Muscle of arm (tissue), 12 donors: ENCODE measurements around the gene PIP5K1A. TPM values are rescaled to one million over a fixed set of nuclear protein-coding genes. Genes with fewer than 3 reads are reported as not detected.
A peak's percentile ranks its signal among the peaks of the same experiment; 100 is the strongest.
"Not testable (repeated sequence)": the region's sequence is repeated elsewhere in the genome, so short reads cannot be mapped to it uniquely, and the experiment has no call there.

Experiments used
- DNase-seq: peaks from one replicate; pipeline ENCODE4 v3.0.0-alpha.2; 2013
- polyA plus RNA-seq, 12 donors: library from polyadenylated mRNA; unstranded; fragments of 120-200 nt; gene quantifications; one replicate each; pipeline ENCODE4 v1.2.1, GENCODE V29; 2013; ENCODE audit not compliant: insufficient read length in 12 of 12

Gene PIP5K1A
- polyA plus RNA-seq, 12 donors: 31.0 to 72.1 (median 45.1) TPM; not detected in 1

DNA sequence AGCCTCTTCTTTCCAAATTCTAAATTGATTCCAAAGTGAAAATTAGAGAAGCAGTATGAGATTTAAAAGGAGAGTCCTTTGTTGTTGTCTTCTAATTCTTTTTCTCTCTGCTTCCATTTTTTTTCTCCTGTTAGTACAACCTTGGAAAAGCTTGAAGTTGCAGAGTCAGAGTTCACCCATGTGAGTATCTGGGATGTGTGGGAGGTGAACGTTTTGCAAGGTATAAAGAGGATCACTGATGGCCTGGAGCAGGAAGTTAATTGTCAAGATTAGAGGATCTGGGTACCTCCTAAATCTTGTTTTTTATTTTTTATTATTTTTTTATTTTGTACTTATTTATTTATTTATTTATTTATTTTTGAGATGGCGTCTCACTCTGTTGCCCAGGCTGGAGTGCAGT lies 48.4 kb downstream of the PIP5K1A start:
- DNase-seq: no peak

GRCh38 chr1:151251656-151252470 lies 53.5 kb downstream of the PIP5K1A start:
- peak; percentile 69 for DNase-seq

- DNase-seq: peak; percentile 98
Measured at GRCh38 chr1:151254217-151255213, 56.2 kb downstream of the PIP5K1A start, which contains the start of gene PSMD4. PSMD4 (plus strand) TSS chr1:151254734; CDS start chr1:151254783, 49 bp downstream.

- DNase-seq: no peak
Measured at GRCh38 chr1:151255381-151255780, 57.0 kb downstream of the PIP5K1A start.

DNA sequence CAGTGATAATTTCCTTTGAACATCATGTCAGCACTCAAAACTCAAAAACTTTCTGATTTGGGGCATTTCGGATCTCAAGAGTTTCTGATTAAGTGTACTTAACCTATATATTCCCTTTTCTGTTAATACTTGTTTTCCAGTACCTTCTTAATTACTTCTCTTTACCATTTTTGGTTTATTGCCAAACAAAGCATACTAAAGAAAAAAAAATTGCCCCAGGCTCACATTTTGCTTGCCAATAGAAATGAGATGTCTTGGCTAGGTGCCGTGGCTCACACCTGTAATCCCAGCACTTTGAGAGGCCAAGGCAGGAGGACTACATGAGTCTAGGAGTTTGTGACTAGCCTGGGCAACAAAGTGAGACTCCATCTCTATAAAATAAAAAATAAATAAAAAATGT lies 61.0 kb downstream of the PIP5K1A start:
- DNase-seq: no peak

- DNase-seq: no peak
Measured at GRCh38 chr1:151265446-151266236, 67.3 kb downstream of the PIP5K1A start.

DNA sequence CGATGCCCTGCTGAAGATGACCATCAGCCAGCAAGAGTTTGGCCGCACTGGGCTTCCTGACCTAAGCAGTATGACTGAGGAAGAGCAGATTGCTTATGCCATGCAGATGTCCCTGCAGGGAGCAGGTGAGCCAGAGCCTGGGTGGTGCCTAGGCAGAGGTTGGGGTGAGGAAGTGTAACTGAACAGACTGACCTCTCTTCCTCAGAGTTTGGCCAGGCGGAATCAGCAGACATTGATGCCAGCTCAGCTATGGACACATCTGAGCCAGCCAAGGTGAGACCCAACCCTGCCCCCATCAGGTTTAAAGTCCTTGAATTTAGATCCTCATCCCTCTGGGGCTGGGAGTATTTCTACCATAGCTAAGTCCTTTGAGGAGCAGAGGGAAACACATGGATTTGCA lies 68.0 kb downstream of the PIP5K1A start:
- DNase-seq: no peak

GRCh38 chr1:151266821-151267220 lies 68.5 kb downstream of the PIP5K1A start:
- no peak for DNase-seq

DNA sequence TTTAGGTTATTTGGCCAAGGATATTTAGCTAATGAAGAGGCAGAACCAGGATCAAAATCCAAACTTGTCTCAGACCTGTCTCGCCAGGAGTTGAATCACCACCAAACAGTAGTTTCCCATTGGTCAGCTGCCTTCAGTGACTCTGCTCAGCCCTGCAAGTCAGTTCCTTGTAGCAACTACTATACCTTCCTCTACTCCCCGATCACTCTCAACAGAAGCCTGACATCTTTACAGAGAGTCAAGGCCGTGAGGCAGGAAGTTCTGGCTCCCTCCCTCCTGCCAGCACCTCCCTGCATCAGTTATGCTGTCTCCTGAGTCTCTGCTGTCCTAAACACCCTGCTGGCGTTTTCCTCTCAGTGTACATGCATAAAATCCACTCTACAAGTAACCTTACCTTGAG lies 69.4 kb downstream of the PIP5K1A start:
- no peak for DNase-seq

DNA sequence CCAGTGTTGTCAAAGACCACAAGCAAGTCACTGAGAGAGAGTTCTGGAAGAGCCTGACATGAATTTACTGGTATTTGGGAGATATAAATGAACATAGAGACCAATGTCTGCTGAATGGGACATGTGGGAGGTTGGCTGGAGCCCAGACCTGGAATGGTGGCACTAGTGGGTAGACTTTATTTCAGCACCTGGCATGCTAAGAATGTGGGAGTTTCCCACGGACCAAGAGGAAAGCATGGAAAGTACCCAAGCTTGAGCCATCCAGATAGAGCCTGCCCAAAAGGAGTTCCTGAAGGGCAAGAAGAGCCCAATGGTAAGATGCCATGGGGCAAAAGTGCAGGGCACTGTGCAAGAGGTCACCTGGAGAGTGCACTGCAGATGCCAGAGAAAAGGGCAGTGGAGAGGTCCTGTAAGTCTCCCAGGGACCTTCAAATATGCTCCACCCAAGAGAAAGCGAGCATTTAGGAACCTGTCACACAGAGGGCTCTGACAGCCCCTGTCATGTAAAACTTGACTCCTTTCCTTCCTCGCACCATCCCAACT lies 75.6 kb downstream of the PIP5K1A start:
- no peak for DNase-seq

DNA sequence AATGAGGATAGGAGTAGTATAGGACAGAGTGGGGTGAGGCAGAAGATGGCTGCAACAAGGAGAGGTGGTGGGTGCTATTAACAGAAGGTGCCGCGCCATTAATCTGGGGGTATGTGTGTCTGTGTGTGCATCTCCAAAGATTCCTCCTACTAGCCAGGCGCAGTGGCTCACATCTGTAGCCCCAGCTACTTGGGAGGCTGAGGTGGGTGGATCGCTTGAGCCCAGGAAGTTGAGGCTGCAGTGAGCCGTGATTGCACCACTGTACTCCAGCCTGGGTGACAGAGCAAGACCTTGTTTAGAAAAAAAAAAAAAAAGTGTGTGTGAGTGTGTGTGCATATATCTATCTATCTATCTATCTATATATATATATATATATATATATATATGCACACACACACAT lies 77.0 kb downstream of the PIP5K1A start:
- not testable (repeated sequence) for DNase-seq

- no peak for DNase-seq
Measured at GRCh38 chr1:151277249-151277648, 78.9 kb downstream of the PIP5K1A start.

- peak; percentile 98 for DNase-seq
Measured at GRCh38 chr1:151281225-151281968, 83.0 kb downstream of the PIP5K1A start.

DNA sequence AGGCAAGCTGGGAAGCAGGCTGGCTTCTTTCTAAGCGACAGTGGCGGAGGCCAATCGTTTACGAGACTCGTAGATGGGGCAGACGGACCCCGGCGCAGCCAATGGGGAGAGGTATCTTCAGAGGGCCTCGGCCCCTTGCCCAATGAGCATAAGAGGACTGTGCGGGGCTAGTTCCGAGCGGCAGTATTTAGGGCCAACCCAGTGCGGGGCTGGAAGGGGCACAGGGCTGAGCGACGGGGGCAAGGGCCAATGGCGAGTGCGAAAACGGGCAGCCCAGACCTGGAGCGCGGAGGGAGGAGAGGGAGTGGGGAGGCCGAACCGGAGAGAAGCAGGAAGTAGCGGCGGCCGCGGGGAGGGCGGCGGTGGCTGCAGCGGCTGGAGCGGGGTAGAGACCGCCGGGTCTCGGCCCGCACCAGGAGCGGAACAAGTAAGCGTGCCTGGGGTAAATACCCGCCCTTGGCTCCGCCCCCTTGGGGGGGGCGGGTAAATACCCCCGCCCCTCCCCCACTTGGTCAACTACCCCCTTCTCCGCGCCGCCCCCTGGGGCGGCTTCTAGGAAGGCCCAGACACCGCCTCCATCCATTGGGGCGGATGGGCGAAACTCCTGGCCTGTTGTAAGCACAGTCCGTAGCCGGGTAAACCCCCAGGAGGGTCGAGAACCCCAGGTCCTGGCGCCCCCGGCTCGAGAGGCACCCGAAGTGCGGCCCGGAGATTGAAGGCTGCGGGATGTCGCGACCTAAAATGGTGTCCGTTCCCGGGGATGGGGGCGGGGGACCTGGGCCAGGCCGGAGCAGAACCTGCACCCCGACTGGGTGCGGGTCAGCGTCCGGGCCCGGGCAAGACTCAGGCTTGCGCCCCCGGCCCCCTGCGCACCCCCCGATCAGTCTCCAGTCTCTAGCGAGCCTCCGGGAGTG lies 83.9 kb downstream of the PIP5K1A start, which contains the start of gene ZNF687:
Gene ZNF687 (plus strand): TSS at position 331 of the 914 bp plus-strand sequence. CDS start 3,993 bp downstream, outside the sequence.
- DNase-seq: peak; percentile 100

DNA sequence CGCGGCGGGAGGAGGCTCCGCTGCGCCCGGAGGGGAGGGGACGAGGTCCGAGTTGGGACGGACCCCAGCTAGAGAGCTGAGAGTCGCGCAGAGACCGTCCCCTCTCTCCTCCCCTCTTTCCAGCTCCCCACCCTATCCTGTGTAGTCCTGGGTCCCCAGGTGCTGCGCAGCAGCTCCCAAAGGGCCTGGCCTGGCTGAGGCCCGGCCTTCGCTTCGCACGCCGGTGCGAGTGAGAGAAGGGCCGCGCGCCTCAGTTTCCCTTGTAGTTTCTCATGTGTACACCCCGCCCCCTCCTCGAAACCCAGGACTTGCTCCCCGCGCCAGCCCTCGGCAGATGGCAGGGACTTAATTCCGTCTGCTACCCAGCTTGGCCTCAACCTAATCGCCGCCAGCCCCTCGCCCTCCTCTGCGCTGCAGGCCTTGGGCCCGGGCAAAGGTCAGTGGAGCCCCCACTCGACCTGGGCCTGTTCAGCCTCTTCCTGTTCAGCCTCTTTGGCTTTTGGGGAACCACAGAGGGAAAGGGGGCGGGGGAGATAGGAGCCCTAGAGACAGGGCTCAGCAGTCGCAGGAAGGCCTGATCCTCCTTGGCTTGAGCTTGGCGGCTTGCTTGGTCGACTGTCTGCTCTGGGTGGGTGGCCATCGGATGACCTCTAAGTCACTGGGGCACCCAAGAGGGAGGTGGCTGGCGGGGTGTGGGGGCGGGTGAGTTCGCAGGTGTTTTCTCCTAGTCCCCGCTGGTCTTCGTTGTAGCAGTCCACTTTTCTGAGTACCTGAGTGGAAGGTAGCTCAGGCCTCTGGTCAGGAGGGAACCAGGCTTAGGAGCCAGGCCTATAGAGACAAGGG lies 84.8 kb downstream of the PIP5K1A start:
- DNase-seq: peak; percentile 51

- DNase-seq: no peak
Measured at GRCh38 chr1:151284013-151284577, 85.7 kb downstream of the PIP5K1A start.

DNA sequence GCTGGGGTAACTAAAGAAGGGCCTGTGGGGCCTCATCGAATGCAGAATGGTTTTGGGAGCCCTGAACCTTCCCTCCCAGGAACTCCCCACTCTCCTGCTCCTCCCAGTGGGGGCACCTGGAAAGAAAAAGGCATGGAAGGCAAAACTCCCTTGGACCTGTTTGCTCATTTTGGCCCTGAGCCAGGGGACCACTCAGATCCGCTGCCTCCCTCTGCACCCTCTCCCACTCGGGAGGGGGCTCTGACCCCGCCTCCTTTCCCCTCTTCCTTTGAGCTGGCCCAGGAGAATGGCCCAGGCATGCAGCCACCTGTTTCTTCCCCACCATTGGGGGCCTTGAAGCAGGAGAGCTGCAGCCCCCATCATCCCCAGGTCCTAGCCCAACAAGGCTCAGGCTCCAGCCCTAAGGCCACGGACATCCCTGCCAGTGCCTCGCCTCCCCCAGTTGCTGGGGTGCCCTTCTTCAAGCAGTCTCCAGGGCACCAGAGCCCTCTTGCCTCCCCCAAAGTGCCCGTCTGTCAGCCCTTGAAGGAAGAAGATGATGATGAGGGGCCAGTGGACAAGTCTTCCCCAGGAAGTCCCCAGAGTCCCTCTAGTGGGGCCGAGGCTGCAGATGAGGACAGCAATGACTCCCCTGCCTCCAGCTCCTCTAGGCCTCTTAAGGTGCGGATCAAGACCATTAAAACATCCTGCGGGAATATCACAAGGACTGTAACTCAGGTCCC lies 88.4 kb downstream of the PIP5K1A start:
- DNase-seq: no peak
